Activated naive CD4-positive, alpha-beta T cell treated with anti-CD3 and anti-CD28 coated beads, Interleukin-2, amount 50 U/mL, for 24 hours (primary cell): ENCODE measurements around the gene IL1RAPL1.

Source experiments
- H3K27ac Mint-ChIP-seq: one replicate; pipeline ENCODE4 v1.8.0; 2021; ENCODE audit warnings: mild to moderate bottlenecking, mixed read lengths
- H3K27me3 Mint-ChIP-seq: one replicate; pipeline ENCODE4 v1.8.0; 2021; ENCODE audit warnings: mixed read lengths
- H3K36me3 Mint-ChIP-seq: one replicate; pipeline ENCODE4 v1.8.0; 2021; ENCODE audit warnings: mixed read lengths
- H3K4me1 Mint-ChIP-seq: one replicate; pipeline ENCODE4 v1.8.0; 2021; ENCODE audit warnings: mixed read lengths
- H3K4me3 Mint-ChIP-seq: one replicate; pipeline ENCODE4 v1.8.0; 2021; ENCODE audit warnings: mild to moderate bottlenecking, mixed read lengths
- H3K9me3 Mint-ChIP-seq: one replicate; pipeline ENCODE4 v1.8.0; 2021; ENCODE audit warnings: mixed read lengths

The IL1RAPL1 gene

DNA sequence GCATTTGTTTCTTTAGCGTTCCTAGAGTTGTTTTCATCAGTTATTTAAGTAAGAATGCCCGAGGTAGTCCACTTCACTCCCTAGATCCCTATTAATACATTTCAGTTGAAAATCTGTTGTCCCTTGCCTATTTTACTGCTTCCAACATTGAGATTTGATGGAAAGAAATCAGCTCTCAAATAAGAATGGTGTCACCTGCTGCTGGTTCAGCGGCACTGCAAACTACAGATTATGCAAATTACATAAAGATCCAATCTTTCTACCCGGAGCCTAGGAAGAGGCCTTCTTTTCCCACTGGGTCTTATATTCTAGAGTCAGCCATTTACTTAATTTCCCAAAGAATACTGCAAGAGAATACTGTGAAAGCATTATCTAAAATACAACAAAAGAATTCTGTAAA lies 1030.5 kb downstream of the IL1RAPL1 start:
- Mint-ChIP-seq H3K4me1 (no peaks in the 10 kb centered on the region), H3K9me3 (no peaks in the 10 kb centered on the region), H3K27ac (no peak overlapping the region), H3K36me3 (no peaks in the 10 kb centered on the region), H3K4me3 (no peak overlapping the region), H3K27me3 (no peaks in the 10 kb centered on the region)

DNA sequence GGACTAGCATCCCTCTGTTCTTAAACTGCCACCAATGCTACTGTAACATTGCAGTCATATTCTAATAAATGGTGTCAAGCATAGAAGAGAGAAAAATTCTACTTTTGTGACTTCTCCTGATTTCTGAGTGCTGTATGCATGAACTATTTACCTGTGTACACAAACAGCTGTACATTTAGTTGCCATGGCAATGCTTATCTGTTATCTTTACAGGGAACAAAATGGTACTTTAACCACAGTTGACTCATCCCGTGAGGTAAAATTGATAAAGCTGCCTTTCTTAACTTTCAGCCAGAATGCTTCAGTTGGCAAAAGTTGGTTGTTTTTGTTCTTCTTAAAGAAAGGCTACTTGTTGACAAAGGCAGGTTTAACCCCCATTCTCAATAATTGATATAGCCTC lies 1040.6 kb downstream of the IL1RAPL1 start:
- Mint-ChIP-seq H3K4me3 (no peak overlapping the region), H3K36me3 (no peaks in the 10 kb centered on the region), H3K9me3 (no peaks in the 10 kb centered on the region), H3K4me1 (no peaks in the 10 kb centered on the region), H3K27ac (no peak overlapping the region), H3K27me3 (no peaks in the 10 kb centered on the region)

DNA sequence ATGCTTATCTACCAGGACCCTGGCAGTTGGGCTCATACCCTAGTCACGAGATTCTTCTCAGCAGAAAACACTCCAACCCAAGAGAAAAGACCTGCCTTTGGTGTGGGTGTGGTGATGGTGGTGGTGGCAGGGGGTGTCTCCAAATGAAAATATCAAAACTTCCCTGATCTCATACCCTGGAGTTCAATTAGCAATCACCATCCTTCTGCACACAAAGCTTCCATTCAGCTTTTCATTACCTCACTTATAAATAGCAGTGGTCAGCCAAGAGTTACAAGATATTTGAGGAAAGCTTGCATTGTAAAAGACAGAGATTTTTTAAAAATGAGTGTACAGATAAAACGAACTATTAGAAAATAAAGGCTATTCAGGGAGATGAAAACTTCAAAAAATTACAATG lies 1047.3 kb downstream of the IL1RAPL1 start:
- H3K4me3 Mint-ChIP-seq = no peak overlapping the region
- H3K27ac Mint-ChIP-seq = no peak overlapping the region
- H3K9me3 Mint-ChIP-seq = no peaks in the 10 kb centered on the region
- H3K36me3 Mint-ChIP-seq = no peaks in the 10 kb centered on the region
- no peaks in the 10 kb centered on the region for H3K27me3 Mint-ChIP-seq
- H3K4me1 Mint-ChIP-seq = no peaks in the 10 kb centered on the region

DNA sequence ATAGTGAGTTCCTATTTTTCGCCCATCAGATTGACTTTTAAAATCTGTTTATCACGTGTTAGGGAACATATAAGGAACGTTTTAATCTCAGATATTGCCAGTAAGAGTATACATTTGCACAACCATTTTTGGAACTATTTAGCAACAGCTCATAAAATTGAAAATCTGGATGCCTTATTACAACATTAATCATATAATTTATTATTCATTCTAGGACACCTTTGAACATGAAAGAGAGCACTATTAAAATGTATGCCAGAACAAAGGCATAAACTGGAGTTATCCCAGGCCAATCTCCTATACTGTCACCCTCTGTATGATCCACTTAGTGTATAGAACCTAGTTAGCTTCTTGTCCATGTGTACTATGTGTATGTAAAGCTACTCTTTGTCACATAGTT lies 1049.1 kb downstream of the IL1RAPL1 start:
- H3K36me3 Mint-ChIP-seq = no peaks in the 10 kb centered on the region
- no peaks in the 10 kb centered on the region for H3K4me1 Mint-ChIP-seq
- no peak overlapping the region for H3K27ac Mint-ChIP-seq
- H3K27me3 Mint-ChIP-seq = no peaks in the 10 kb centered on the region
- H3K9me3 Mint-ChIP-seq = no peaks in the 10 kb centered on the region
- H3K4me3 Mint-ChIP-seq = no peak overlapping the region

DNA sequence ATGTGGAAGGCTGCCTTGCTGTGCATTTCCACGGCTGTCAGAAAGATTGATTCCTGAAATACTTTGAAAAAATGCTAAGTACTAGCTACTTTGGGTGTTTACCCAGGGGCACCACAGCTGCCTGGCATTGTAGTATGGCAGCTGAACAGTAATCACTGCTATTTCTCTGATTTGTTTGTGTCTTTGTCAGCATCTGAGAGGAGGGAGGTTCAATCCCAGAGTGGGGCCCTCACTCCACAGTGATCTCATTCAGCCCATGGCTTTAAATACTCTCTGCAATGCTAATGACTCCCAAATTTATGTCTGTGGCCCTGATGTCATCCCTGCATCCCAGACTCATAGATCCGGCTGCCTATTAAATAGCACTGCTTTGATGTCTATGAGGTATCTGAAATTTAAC lies 1052.9 kb downstream of the IL1RAPL1 start:
- H3K9me3 Mint-ChIP-seq = no peaks in the 10 kb centered on the region
- H3K4me1 Mint-ChIP-seq = no peaks in the 10 kb centered on the region
- H3K27me3 Mint-ChIP-seq = no peaks in the 10 kb centered on the region
- no peak overlapping the region for H3K27ac Mint-ChIP-seq
- H3K4me3 Mint-ChIP-seq = no peak overlapping the region
- no peaks in the 10 kb centered on the region for H3K36me3 Mint-ChIP-seq

DNA sequence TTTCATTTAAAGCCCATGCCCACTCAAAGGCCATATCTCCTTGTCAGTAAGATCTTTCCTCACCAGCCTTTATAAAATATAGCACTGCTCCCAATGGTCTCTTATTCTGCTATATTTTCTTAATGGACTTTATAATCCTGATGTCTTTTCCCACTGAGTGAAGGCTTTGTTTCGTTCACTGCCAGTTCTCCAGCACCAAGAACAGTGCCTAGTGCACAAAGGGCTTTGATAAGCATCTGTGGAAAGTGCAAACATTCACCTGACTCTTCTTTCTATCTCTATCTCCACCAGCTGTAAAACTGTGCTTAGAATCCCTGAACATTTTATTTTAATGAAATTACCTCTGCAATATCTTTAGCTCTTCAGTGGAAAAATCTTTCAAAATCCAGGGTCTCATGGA lies 1054.2 kb downstream of the IL1RAPL1 start:
- no peaks in the 10 kb centered on the region for H3K4me1 Mint-ChIP-seq
- H3K9me3 Mint-ChIP-seq = no peaks in the 10 kb centered on the region
- no peaks in the 10 kb centered on the region for H3K27me3 Mint-ChIP-seq
- H3K36me3 Mint-ChIP-seq = no peaks in the 10 kb centered on the region
- no peak overlapping the region for H3K4me3 Mint-ChIP-seq
- H3K27ac Mint-ChIP-seq = no peak overlapping the region

DNA sequence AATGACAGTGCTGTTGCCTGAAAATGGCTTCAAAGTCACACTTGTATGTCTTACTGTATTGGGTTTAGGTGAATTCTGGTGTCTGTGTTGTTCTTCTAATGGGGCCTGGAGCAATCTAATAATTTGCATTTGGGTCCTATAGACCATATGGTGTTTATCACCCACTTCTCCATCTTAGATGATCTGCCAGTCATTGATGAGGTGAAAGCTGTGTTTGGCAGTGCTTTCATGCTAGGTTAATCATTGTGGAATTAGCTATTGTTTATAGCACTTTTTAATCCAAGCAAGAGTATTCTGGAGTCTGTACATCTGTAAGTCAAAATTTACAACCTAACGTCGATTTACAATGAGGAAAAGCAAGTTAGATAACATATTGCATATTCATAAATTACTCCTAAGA lies 1055.9 kb downstream of the IL1RAPL1 start:
- Mint-ChIP-seq H3K4me1 (no peaks in the 10 kb centered on the region), H3K27ac (no peak overlapping the region)

DNA sequence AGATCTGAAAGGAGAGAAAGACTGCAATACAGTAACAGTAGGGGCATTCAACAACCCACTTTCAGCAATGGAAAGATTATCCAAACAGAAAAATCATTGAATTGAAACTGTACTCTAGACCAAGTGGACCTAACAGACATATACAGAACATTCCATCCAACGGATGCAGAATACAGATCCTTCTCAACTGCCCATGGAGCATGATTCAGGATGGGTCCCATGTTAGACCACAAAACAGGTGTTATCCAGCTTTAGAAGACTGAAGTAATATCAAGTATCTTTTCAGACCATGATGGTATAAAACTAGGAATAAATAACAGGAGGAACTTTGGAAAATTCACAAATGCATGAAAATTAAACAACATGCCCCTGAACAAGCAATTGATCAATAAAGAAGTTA lies 1060.9 kb downstream of the IL1RAPL1 start:
- Mint-ChIP-seq H3K36me3 (no peaks in the 10 kb centered on the region), H3K4me3 (no peak overlapping the region)

More for the DNA sequence above, 1055.9 kb downstream of the IL1RAPL1 start:
- H3K27me3 Mint-ChIP-seq = no peaks in the 10 kb centered on the region
- no peak overlapping the region for H3K4me3 Mint-ChIP-seq
- no peaks in the 10 kb centered on the region for H3K9me3 Mint-ChIP-seq
- H3K36me3 Mint-ChIP-seq = no peaks in the 10 kb centered on the region

DNA sequence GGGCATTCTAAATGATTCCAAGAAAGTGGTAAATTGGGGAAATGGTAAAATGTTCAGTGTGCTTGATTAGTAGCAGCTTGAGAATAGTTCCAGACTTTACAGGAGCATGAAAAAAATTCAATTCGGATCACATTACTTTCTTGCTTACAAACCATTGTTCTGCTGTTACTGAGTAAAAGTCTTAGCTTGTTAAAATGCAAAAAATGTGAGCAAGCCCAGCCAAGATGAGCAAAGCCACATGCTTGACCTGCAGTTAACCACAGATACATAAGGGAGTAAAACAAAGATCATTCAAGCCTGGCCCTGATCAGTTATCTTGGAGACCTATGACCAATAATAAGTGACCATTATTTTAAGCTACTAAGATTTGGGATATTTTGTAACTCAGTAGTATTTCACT lies 1065.2 kb downstream of the IL1RAPL1 start:
- Mint-ChIP-seq H3K27me3 (no peaks in the 10 kb centered on the region), H3K27ac (no peak overlapping the region), H3K9me3 (no peaks in the 10 kb centered on the region)

More for the DNA sequence above, 1060.9 kb downstream of the IL1RAPL1 start:
- Mint-ChIP-seq H3K27me3 (no peaks in the 10 kb centered on the region), H3K4me1 (no peaks in the 10 kb centered on the region), H3K27ac (no peak overlapping the region), H3K9me3 (no peaks in the 10 kb centered on the region)

DNA sequence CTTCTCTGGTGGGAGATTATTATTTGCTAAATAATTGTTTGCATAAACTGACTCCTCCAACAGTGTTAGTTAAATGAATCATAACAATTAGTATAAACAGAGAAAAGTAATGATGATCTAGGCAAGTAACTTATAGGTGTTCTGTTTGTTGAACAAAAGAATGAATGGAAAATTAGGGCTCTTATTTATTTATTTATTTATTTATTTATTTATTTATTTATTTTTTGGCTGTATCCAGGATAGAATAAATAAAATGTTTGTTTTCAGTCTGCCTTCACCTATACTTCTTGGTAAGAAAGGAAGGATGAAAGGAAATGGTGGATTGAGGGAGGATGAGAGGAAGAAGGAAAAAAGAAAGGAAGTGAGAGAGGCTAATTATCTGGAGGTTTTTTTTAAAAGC lies 1066.5 kb downstream of the IL1RAPL1 start:
- H3K4me1 Mint-ChIP-seq = no peaks in the 10 kb centered on the region
- no peak overlapping the region for H3K27ac Mint-ChIP-seq
- H3K36me3 Mint-ChIP-seq = no peaks in the 10 kb centered on the region
- H3K9me3 Mint-ChIP-seq = no peaks in the 10 kb centered on the region
- H3K4me3 Mint-ChIP-seq = no peak overlapping the region
- no peaks in the 10 kb centered on the region for H3K27me3 Mint-ChIP-seq

More for the DNA sequence above, 1065.2 kb downstream of the IL1RAPL1 start:
- Mint-ChIP-seq H3K4me1 (no peaks in the 10 kb centered on the region), H3K36me3 (no peaks in the 10 kb centered on the region), H3K4me3 (no peak overlapping the region)

DNA sequence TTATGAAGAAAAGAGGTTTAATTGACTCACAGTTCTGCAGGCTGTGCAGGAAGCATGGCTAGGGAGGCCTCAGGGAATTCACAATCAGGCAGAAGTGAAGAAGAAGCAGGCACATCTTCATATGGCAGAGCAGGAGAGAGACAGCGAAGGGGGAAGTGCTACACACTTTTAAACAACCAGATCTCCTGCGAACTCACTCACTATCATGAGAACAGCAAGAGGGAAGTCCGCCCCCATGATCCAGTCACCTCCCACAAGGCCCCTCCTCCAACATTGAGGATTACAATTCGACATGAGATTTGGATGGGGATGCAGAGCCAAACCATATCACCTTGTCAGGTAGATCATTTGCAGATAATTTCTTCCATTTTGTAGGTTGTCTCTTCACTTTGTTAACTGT lies 1072.7 kb downstream of the IL1RAPL1 start:
- no peak overlapping the region for H3K4me3 Mint-ChIP-seq
- no peaks in the 10 kb centered on the region for H3K27me3 Mint-ChIP-seq
- H3K9me3 Mint-ChIP-seq = no peaks in the 10 kb centered on the region
- no peak overlapping the region for H3K27ac Mint-ChIP-seq
- no peaks in the 10 kb centered on the region for H3K36me3 Mint-ChIP-seq
- H3K4me1 Mint-ChIP-seq = no peaks in the 10 kb centered on the region

DNA sequence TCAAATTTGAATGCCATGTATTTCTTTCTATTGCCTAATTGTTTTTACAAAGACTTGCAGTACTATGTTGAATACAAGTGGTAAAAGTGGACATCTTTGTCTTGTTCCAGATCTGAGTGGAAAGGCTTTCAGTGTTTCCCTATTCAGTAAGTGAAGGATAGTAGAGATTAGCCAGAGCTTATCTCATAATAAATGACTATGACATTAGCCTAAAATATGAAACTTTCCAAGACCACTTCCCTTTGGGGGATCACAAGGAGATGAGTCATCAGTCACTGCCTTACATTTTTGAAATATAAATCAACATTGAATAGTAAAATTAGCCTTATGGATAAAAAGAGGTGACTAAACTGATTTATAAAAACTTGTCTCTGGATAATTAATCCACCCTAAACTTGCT lies 1074.0 kb downstream of the IL1RAPL1 start:
- H3K4me1 Mint-ChIP-seq = no peaks in the 10 kb centered on the region
- no peak overlapping the region for H3K27ac Mint-ChIP-seq
- no peaks in the 10 kb centered on the region for H3K9me3 Mint-ChIP-seq
- no peak overlapping the region for H3K4me3 Mint-ChIP-seq
- H3K36me3 Mint-ChIP-seq = no peaks in the 10 kb centered on the region
- no peaks in the 10 kb centered on the region for H3K27me3 Mint-ChIP-seq

DNA sequence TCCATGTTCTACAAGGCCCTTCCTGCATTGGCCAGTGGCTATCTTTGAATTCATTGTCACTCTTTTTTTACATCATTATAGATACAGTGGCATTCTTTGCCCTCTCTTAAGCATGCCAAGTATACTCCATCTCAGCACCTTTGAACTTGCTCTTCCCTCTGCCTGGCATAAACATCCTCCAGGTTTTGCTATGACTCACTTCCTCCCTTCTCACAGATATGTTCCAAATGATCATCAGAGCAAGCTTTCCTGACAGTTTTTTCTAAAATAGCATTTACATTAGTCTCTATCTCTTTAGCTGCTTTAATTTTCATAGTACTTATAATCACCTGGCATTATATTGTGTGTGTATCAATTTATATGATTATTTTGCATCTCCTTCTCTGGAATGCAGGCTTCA lies 1074.9 kb downstream of the IL1RAPL1 start:
- no peaks in the 10 kb centered on the region for H3K27me3 Mint-ChIP-seq
- H3K36me3 Mint-ChIP-seq = no peaks in the 10 kb centered on the region
- no peak overlapping the region for H3K4me3 Mint-ChIP-seq
- no peaks in the 10 kb centered on the region for H3K9me3 Mint-ChIP-seq
- H3K4me1 Mint-ChIP-seq = no peaks in the 10 kb centered on the region
- H3K27ac Mint-ChIP-seq = no peak overlapping the region

DNA sequence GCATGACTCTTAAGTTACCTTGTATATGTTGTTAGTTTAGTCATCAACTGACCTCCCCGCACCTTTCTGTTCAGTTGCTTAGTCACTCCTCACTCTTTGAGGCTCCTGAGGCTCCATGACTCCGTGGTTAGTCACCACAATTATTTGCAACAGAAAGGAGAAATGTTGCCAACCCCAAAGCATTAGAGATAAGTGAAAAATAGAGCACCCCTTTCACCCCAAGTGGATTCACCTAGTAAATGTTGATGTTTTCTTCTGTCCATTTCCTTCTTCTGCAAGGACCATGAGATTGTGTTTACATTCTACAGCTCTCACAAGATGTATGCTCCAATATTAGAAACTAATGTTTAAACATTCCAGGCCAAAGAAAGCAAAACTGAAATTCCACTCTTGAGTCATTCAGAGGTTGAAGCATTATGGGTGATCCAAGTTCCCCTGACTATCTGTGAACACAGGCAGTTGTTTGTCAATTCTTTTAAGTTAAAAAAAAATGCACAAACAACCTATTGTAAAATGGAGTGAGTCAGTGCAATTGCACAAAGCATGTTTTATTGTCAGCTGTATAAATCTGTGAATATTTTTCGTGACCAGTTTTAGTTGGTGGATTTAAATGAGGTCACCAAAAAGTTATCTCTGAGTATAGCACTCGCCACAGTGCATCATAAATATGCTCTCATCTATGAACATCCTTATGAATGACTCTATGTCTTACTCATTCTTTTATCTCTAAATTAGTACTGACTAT lies 1075.7 kb downstream of the IL1RAPL1 start:
- H3K4me1 Mint-ChIP-seq = no peaks in the 10 kb centered on the region
- H3K4me3 Mint-ChIP-seq = no peak overlapping the region
- H3K27ac Mint-ChIP-seq = no peak overlapping the region
- no peaks in the 10 kb centered on the region for H3K36me3 Mint-ChIP-seq
- no peaks in the 10 kb centered on the region for H3K9me3 Mint-ChIP-seq
- H3K27me3 Mint-ChIP-seq = no peaks in the 10 kb centered on the region

DNA sequence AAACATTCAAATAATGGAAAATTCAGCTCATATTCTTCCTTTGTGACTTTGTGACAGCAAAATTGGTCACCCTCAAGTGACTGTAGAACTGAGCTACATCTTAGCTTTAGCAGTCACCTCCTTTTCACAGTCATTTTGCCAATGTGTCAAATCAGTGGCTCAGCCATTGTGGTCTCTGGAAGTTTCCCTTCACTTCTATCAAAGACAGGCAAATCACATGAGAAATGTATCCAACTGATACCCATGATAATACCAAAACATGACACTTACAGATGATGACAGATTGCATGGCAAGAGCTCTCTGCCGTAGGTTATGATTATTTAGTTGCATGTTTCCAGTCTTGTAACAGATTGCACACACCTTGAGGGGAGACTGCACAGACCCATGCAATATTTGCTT lies 1078.3 kb downstream of the IL1RAPL1 start:
- no peak overlapping the region for H3K4me3 Mint-ChIP-seq
- H3K9me3 Mint-ChIP-seq = no peaks in the 10 kb centered on the region
- no peaks in the 10 kb centered on the region for H3K4me1 Mint-ChIP-seq
- no peak overlapping the region for H3K27ac Mint-ChIP-seq
- no peaks in the 10 kb centered on the region for H3K27me3 Mint-ChIP-seq
- H3K36me3 Mint-ChIP-seq = no peaks in the 10 kb centered on the region

DNA sequence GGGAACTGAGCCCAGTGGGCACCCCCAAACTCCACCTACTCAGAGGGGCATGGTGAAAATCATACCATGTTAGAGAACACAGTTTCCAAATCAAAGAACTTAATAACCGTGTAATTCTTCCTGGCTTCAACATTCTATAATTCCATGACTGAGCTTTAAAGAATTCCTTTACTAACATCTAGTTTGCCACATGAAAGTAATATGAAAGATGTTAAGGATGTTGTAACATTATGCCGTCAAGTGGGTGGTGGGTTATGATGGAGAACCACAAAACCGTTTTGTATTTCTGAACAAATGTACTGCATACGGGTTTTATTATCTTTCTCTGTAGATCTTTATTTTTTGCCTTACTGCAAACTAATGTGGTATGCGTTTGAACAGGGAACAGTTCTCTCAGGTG lies 1079.1 kb downstream of the IL1RAPL1 start:
- Mint-ChIP-seq H3K9me3 (no peaks in the 10 kb centered on the region), H3K27ac (no peak overlapping the region), H3K36me3 (no peaks in the 10 kb centered on the region), H3K4me3 (no peak overlapping the region), H3K4me1 (no peaks in the 10 kb centered on the region), H3K27me3 (no peaks in the 10 kb centered on the region)

DNA sequence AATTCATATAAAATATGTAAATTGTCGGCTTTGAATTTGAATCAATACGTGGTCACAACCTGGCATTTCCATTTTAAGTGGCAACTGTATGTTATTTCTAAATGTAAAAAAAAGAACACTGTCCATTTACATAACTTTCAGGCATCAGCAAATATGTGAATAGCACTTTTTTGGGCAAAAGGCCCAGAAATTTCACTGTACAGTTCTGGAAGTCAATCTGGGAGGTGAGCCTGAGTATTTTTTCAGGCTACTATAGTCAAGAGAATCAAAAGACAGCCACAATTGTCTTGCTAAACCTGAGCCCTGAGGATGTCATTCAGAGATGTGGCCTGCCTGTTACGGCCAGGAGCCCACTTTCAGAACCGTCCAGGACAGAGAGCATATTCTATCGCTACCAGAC lies 1084.2 kb downstream of the IL1RAPL1 start:
- Mint-ChIP-seq H3K4me1 (no peaks in the 10 kb centered on the region), H3K36me3 (no peaks in the 10 kb centered on the region), H3K4me3 (no peak overlapping the region), H3K27ac (no peak overlapping the region), H3K9me3 (no peaks in the 10 kb centered on the region), H3K27me3 (no peaks in the 10 kb centered on the region)
